MV-4-11 (cell line): ENCODE results near the gene VANGL1.

Experiments used
- DNase-seq: peaks from one replicate; lab custom pipeline; 2025; lab: John Stamatoyannopoulos, UW

VANGL1 gene

GRCh38 chr1:115644109-115644508, 2.3 kb downstream of the VANGL1 start:
- no peak for DNase-seq

GRCh38 chr1:115647047-115647446, 5.3 kb downstream of the VANGL1 start:
- no peak for DNase-seq

- no peak for DNase-seq
Measured at GRCh38 chr1:115647507-115647906, 5.7 kb downstream of the VANGL1 start.

GRCh38 chr1:115647919-115648650, 6.3 kb downstream of the VANGL1 start:
- no peak for DNase-seq

- DNase-seq = no peak
Measured at GRCh38 chr1:115648717-115649691, 7.2 kb downstream of the VANGL1 start.

- DNase-seq = no peak
Measured at GRCh38 chr1:115649964-115650363, 8.2 kb downstream of the VANGL1 start.

GRCh38 chr1:115650961-115651360, 9.2 kb downstream of the VANGL1 start:
- no peak for DNase-seq

GRCh38 chr1:115651391-115651790, 9.6 kb downstream of the VANGL1 start:
- DNase-seq = no peak

- no peak for DNase-seq
Measured at GRCh38 chr1:115652236-115652788, 10.5 kb downstream of the VANGL1 start.

GRCh38 chr1:115654125-115654524, 12.4 kb downstream of the VANGL1 start:
- DNase-seq = no peak

GRCh38 chr1:115654663-115655305, 13.0 kb downstream of the VANGL1 start:
- peak; percentile 43 for DNase-seq

GRCh38 chr1:115655306-115655663, 13.5 kb downstream of the VANGL1 start:
- DNase-seq = no peak

GRCh38 chr1:115655916-115656315, 14.1 kb downstream of the VANGL1 start:
- DNase-seq = no peak

GRCh38 chr1:115656461-115657077, 14.8 kb downstream of the VANGL1 start:
- DNase-seq = no peak

GRCh38 chr1:115658646-115659045, 16.9 kb downstream of the VANGL1 start:
- no peak for DNase-seq

- no peak for DNase-seq
Measured at GRCh38 chr1:115660151-115660550, 18.4 kb downstream of the VANGL1 start.

GRCh38 chr1:115661157-115661556, 19.4 kb downstream of the VANGL1 start:
- no peak for DNase-seq

GRCh38 chr1:115665319-115666096, 23.7 kb downstream of the VANGL1 start:
- DNase-seq = no peak

GRCh38 chr1:115666206-115666605, 24.4 kb downstream of the VANGL1 start:
- no peak for DNase-seq

- DNase-seq = no peak
Measured at GRCh38 chr1:115666702-115667101, 24.9 kb downstream of the VANGL1 start.

- DNase-seq = peak; percentile 47
Measured at GRCh38 chr1:115668579-115668978, 26.8 kb downstream of the VANGL1 start.
